ENCODE data around the gene TSEN2.
"Not testable (repeated sequence)": the region's sequence is repeated elsewhere in the genome, so short reads cannot be mapped to it uniquely, and the experiment has no call there.

TSEN2 gene

DNA sequence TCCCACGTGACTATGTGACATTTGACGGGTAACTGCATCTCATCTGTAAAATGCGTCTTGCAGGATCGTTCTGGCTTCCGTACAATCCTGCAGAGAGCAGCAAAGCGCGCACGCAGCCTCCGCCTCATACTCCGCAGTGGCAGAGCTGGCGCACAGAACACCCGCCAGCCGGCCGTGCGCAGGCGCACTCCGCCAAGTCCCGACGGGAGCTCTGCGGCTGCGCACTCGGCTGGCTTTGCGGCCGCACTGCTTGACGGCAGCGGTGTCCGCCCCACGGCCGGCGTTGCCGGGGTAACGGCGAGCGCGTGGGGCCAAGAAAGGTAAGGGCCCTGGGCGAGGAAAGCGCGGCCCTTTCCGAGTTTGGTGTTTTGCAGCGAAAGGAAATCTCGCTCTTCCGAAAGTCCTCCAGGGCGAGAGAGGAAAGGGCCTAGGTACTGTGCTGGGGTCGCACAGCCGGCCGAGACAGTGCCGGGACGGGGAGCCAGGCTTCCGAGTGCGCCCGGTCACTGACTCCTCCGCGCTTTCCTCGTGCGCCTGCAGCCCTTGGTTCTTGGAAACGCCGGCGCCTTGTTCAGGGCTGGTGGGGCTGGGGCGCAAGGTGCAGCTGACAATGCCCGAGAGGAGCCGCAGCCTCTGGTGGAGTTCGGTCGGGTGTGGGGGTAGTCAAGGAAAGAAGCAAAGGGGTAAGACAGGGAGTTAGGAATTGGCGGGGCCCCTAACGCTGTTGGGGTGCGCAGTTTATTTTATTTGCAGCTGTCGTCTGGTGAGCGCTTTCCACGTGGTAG is at the start of gene TSEN2:
Gene TSEN2 (plus strand): TSS at position 283 of the 785 bp plus-strand sequence. CDS start 5,321 bp downstream, outside the sequence.
- DNase-seq (ENCODE audit: low read depth): peak; percentile 92

DNA sequence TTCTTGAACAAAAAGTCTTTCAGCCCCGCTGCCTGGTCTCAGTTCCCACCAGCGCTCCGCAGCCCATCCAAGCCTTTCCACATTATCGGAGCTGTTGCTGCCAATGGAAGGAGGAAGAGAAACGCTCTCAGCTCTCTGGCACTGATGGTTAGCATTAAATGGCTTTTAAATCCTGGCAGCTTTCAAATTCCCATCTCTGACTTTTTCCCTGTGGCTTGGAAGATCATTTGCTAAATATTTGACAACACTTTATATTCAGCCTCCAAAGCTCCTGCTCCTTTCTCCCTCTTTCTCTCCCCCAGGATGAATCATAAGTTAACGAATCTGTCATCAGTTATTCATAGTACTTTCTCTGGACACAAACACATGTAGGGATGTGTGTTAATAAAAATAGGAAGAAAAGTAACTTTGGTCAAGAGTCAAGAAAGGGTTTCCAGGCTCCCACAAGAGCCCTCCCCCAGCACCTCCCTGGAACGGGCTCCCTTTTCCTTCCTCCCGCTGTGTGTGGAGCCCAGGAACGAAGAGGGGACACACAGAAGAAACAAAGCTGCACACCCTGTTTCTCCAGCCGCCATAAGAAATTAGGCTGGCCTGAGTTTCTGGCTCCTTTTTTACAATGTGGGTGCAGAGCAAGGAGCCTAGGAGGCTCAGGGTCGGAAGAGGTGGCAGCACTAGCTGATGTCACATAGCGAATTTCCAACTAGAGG is 47.6 kb upstream of the TSEN2 start:
- no peak for DNase-seq (ENCODE audit: low read depth)

DNA sequence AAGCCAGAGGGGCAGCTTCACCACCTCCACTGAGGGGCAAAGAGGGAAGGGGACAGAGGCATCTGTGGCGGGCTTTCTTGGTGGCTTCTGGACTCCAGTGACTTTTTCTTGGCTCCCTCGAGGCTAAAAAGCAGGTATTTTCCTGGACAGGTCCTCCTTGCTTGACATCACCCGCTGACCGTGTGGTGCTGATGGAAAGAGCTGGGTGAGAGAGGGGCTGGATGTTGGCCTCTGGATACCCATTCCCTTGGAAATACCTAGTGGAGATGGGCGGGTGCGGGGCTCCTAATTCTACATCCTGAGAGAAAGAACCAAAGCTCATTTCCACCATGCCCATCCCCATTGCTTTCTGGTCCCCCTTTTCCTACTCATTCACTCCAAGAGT is 47.1 kb upstream of the TSEN2 start:
- DNase-seq (ENCODE audit: low read depth): no peak

DNA sequence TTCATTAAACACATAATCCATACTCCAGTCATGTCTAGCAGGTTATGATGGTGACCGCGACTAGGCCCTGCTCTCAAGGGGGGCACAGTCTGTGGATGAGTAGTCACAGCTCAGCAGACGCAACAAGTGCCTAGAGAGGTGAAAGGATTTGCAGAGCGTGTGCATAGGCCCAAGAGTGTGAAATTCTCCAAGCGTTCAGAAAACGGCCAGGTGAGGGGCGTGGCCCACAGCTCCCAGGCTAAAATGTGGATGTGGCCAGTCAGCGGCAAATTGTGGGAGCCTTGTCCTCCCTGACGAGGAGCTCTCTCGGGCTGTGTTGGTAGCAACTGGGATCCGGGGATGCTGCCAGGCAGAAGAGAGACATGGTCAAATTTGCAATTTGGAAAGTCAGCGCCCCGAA is 46.4 kb upstream of the TSEN2 start:
- DNase-seq (ENCODE audit: low read depth): no peak

DNA sequence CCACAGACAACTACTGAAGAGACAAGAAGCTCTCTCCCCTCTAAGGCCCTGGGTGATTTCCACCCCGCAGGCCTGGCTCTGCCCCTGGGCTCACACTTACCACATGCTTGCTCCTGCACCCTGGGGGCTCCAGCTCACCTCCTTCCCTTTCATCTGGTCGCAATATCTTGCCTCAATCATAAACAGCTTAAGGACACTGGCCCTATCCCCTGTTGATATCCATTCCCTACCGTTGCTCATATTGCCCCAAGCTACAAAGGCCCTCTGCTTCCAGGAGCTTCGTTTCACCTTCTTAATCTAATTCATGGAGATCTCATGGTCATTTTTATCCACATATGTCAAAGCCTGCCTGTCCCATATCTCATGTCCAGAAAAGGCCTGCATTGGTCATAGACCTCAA is 46.0 kb upstream of the TSEN2 start:
- no peak for DNase-seq (ENCODE audit: low read depth)

DNA sequence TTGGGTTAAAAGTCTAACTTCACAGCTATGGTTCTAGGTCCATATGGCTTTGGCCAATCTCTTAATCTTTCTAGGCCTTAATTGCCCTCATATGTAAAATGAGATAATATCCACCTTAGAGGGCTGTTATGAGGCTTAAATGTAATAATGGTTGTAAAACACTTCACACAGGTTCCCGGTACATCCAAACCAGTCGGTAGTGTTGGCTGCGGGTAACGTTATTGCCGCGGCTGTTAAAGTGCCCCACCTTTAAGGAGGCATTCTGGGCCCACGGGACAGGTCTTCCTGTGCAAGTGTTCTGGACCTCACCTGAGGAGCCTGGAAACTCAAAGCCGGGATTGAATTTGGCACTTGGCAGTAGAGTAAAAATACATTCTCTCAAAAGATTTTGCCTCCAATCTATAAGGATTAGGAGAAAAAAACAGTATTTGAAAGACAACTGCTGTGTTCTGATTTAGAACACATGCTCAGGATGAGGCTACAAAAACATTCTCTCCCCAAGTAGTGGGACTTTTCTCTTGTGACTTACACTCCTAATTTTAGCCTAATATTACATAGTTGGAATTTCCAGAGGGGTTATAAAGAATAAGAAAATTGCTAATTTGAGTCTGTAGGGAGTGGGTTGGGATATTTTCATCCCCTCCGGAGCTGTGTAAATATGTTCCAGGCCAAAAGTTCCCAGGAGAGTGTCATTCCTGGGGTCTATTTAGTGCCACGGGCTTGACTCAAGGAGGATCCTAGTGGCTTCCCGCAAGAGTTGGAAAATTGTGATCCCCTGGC is 44.9 kb upstream of the TSEN2 start:
- no peak for DNase-seq (ENCODE audit: low read depth)

DNA sequence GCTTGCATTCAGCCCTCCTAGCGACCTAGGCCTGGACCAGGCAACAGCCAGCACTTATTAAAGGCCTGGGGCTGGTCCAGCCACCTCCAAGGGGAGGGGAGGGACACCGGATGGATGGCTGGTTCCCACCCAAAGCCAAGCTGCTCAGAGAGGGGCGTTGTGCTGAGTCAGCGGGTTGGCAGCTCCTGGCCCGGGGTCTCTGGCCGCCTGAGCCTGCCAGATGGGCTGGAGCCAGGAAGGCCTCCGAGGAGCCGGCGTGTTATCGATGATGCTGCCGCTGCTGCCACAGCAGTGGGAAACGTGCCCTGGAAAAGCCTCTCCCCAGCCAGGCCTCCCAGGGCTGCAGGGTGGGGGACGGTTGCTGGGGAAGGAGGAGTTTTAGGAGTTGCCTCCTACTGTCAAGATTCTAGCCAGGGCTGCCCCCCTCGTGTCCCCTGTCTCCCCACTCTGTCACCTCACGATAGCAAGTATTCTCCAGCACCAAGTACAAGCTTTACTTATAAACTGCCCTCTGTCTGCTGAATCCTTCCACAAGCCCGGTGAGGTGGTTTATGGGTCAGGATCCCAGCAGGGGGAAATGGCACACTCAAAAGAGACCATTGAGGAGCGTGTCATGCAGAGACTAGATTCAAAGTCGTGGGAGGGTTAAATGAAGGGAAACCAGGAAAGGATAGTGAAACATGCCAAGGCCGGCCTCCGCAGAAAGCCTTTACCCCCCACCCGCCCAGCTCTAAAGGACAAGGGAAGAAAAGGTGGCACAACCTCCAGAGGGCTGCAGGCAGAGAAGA is 43.2 kb upstream of the TSEN2 start:
- no peak for DNase-seq (ENCODE audit: low read depth)

DNA sequence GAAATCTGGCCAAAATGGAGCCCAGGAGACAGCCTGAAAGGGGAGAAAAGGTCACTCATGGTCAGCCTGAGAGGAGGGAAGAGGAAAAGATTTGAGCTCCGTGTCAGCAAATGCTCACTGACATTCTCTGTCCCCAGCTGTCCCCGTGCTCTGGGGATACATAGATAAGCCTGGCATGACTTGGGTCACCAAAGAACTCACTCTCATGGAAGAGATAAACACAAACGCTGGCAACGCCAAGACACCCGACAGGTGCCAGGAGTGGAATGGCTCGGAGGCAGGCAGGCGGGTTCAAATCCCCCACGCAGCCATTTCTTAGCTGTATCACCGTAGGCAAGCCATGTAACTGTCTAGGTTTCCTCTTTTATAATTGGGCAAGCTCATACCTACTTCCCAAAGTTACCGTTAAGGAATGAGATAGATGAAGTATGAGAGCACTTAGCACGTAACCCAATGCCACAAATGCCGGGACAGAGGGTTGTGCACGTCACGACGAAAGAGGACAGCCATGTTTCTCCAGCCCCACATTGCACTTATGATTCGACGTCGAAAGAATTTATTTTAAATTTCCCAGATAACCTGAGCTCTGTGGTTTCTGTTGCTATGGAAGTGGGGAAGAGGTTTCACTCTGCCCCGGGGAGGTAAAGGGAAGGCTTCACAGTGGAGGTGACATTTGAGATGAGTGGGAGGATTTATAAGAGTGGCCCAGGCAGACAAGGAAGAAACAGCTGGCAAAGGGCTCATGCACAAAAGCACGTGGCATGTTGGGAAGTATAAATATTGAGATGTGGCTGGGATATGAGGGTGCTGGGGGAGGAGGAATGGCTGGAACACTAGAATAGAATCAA is 41.4 kb upstream of the TSEN2 start:
- DNase-seq (ENCODE audit: low read depth): no peak

DNA sequence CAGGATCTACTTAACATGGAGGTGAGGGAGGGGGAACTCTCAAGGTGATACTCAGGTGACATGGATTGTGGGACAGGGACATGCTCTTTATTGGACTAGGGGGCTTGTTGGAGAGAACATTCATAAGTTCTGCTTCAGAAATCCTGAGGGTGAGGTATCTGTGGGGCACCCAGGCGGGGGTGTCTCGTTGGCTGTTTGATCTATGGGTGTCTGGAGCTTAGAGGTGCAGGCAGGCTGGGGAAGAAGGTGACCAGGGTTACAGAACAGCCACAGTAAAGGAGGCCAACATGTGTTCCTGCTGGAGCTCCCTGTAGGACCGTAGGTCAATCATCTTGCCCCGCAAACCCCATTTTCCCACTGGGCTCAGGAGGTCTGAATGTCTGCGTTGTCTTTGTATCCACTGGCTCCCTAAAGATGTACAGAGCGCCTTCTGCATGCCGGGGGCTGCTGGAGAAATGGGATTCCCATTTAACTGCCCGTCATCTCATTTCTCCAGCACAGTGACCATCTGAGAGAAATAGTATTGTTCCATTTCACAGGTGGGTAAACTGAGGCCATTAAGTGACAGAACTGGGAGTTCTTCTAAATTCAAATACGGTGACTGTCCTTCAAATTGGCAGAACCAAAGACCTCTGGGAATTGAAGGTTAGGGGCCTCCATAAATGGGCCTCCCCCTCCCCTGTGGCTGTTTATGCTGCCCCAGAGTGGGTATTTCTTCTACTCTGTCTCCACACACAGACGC is 40.3 kb upstream of the TSEN2 start:
- DNase-seq (ENCODE audit: low read depth): no peak

DNA sequence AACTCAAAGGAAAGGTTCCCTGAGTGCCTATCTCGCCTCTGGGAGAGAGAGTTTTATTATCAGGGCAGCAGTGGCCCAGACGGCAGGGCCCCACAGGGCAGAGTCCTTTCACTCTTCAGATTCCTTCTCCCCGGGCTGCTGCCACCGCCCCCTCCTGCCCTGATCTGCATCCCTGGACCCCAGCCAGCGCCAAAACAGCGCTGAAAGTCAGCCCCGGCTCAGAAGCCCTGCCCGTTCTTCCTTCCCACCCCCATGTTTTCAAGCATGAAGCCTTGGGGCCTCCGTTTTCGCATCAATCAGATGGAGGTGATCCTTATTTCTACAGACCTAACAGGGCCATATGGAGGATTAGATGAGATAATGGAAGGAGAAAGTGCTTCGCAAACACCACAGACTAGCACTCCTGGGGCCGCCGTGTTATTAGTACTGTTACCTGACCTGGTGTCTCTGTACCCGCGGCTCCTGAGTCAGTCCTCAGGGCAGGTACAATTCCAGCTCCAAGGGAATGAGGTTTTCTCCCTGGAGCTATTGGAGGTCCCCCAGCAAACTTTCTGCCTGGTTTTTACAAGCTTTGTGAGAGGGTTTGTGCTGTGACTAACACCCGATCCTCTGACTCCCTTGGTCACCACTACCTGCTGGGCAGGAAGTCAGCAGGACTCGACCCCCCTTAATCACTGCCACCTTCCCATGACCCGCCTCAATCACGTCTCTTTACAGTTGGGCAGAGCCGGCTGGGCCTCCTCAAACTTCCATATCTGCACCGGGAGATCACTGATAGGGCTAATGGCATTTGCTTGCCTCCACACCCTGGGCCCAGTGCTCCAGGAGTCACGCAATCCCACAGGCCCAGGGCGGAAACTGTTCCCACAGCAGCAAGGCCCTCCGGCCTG is 39.5 kb upstream of the TSEN2 start:
- no peak for DNase-seq (ENCODE audit: low read depth)

DNA sequence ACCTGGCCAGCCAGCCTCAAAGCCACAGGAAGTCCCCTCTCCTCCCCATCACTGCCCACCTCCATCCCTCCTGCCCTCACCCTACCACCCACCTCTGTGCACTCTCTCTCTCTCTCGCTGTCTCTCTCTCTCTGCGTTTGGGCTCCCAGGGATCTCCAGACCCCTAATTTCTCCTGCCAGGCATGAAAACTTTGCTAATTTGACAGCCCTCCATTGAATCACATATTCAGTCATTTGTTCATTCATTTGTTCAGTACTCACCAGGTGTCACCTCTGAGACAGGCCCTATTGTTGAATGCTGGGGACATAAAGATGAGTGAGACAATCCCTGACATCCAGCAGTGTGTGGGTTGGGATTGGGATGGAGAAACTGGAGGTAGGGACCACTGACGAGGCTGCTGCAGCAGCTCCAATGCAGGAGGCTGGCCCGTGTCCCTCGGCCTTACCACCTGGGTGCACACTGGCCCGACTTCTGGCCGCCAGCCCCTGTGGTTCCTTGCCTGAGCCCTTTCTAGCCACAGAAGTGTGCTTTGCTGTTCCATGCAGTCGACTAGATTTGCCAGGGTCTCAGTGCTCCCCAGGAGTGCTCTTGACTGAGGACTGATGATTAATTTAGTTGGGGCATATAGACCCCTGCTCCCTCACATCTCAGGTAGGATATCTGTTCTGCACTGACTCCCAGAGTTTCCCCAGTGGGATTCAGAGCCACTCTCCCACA is 38.6 kb upstream of the TSEN2 start:
- no peak for DNase-seq (ENCODE audit: low read depth)

DNA sequence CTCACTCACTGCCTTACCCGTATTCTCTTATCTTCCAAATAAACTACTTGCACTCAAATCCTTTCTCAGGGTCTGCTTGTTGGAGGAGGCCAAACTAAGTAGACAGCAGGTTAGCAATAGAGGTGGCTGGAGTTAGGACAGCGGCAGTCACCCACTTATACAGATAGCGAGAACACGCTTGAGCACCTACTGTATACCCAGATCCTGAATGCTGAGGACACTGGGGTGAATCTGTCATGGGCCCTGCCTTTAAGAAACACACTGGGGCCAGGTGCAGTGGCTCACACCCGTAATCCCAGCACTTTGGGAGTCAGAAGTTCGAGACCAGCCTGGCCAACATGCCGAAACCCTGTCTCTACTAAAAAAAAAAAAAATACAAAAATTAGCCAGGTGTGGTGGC is 38.0 kb upstream of the TSEN2 start:
- no peak for DNase-seq (ENCODE audit: low read depth)

DNA sequence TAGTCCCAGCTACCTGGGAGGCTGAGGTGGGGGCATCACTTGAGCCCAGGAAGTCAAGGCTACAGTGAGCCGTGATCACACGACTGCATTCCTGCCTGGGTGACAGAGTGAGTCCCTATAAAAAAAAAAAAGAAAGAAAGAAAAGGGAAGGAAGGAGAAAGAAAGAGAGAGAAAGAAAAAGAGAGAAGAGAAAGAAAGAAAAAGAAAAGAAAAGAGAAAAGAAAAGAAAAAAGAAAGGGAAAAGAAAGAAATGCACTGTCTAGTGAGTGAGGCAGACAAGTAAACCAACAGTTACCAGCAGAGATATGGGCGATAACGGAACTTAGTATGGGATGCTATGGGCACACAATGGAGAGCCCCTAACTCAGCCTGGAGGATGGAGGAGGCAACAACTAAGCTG is 37.2 kb upstream of the TSEN2 start:
- no peak for DNase-seq (ENCODE audit: low read depth)

DNA sequence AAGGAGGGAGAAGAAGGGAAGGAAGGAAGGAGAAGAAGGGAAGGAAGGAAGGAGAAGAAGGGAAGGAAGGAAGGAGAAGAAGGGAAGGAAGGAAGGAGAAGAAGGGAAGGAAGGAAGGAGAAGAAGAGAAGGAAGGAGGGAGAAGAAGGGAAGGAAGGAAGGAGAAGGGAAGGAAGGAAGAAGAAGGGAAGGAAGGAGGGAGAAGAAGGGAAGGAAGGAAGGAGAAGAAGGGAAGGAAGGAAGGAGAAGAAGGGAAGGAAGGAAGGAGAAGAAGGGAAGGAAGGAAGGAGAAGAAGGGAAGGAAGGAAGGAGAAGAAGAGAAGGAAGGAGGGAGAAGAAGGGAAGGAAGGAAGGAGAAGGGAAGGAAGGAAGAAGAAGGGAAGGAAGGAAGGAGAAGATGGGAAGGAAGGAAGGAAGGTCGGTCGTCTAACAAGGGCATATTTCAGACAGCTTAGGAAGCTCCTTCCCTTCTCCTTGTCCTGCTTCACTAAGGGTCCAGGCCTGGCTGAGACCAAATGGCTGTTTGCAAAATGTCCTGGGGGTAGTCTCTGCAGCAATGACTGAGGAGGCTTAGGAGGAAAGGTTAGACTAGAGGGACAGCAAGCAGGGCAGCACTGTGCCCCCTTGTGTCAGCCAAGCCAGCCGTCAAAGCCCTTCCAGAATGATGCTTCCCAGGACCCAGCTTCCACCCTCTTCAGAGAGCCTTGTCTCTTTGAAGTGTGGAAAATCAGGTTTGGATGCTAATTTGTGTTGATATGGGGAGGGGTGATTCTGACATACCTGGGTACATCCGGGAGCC is 35.7 kb upstream of the TSEN2 start:
- not testable (repeated sequence) for DNase-seq (ENCODE audit: low read depth)

DNA sequence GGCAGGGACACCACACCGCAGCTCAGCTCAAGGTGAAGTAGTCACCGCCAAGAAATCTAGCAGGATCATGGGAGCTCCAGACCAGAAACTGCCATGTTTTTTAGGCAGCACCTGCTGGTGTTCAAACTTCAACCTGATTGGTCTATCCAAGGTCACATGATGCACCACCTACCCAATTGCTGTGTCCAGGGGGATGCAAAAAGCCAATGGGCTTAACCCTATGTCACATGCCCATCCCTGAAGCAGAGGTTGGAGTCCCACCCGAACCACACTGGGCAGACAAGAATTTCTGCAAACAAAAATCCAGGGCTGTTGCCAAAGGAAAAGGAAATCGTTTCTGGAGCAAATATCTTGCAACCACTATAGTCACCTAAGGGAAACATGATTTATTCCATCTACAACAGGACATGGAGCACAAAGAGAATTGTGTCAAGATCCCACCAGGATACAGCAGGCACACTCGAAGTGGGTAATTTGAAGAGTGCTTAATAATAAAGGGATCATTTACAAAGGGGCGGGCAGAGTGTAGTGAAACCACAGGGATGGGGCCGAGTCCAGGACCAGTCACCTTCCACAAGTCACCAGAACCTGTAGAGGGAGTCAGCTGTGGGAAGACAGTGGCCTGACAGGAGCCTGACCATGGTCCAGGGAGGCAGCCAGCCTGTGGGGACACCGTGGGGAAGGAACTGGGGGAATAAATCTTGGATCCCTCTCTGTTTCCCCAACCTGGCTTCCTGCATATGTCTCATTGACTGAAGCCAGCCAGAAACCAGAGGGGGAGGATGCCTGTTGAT is 34.2 kb upstream of the TSEN2 start:
- DNase-seq (ENCODE audit: low read depth): no peak

DNA sequence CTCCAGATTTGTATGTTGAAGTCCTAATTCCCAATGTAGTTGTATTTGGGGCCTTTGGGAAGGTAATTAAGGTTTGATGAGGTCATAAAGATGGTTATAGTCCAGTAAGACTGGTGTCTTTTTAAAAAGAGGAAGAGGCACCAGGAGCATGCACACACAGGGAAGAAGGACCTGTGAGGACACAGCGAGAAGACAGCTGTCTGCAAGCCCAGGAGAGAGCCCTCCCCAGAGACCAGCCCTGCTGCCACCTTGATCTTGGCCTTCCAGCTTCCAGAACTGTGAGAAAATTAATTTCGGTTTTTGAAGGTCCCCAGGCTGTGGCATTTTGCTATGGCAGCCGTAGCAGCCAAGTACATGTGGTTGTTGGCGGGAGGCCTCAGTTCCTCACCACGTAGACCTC is 32.8 kb upstream of the TSEN2 start:
- DNase-seq (ENCODE audit: low read depth): no peak

DNA sequence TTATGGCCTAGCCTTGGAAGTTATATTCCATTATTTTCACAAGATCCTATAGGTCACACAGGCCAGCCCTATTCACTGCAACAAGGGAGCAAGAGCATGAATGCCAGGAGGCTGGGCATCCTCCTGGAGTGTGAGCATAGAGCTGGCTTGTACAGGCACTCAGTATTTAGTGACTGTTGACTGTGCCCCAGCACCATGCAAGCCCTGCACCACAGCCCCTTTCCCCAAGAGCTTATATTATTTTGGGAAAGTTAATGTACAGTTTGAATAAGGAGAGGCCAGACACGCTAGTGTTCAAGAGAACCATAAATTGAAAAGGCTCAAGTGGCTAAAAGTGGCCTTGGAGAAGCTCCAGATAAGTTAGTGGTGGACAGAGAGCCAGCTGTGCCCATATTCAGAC is 32.3 kb upstream of the TSEN2 start:
- no peak for DNase-seq (ENCODE audit: low read depth)
